Smooth muscle cell (in vitro differentiated cells): ENCODE results near the gene APBA3. TPM values are rescaled to one million over a fixed set of nuclear protein-coding genes. Genes with fewer than 3 reads are reported as not detected.

ENCODE experiments used
- DNase-seq: peaks from one replicate; lab custom pipeline; 2025; ENCODE audit not compliant: unreplicated experiment; lab: John Stamatoyannopoulos, UW
- H2AFZ ChIP-seq: fragments of 200-600 bp; sonication (generic); 2 replicates; pipeline ENCODE4 v1.6.0; 2016; ENCODE audit warnings: antibody characterized with exemption, low read depth, mild to moderate bottlenecking
- H3F3A ChIP-seq: fragments of 200-600 bp; sonication (generic); 2 replicates; pipeline ENCODE4 v1.6.0; 2017; ENCODE audit warnings: antibody characterized with exemption, low read depth
- H3K27ac ChIP-seq: fragments of 200-600 bp; sonication (generic); 2 replicates; pipeline ENCODE4 v1.5.1; 2016; ENCODE audit warnings: low read depth, mild to moderate bottlenecking
- H3K27me3 ChIP-seq: fragments of 200-600 bp; sonication (generic); 2 replicates; pipeline ENCODE4 v1.6.1; 2016; ENCODE audit warnings: low read depth, mild to moderate bottlenecking
- H3K36me3 ChIP-seq: fragments of 200-600 bp; sonication (generic); 2 replicates; pipeline ENCODE4 v1.5.1; 2016; ENCODE audit warnings: low read depth
- H3K4me1 ChIP-seq: fragments of 200-600 bp; sonication (generic); 2 replicates; pipeline ENCODE4 v1.5.1; 2016; ENCODE audit warnings: low read depth
- H3K4me2 ChIP-seq: fragments of 200-600 bp; sonication (generic); 2 replicates; pipeline ENCODE4 v1.6.0; 2016; ENCODE audit warnings: mild to moderate bottlenecking
- H3K4me3 ChIP-seq: fragments of 200-600 bp; sonication (generic); 2 replicates; pipeline ENCODE4 v1.5.1; 2016; ENCODE audit warnings: mild to moderate bottlenecking
- H3K79me2 ChIP-seq: fragments of 200-600 bp; sonication (generic); 2 replicates; pipeline ENCODE4 v1.6.0; 2016; ENCODE audit warnings: low read depth, mild to moderate bottlenecking
- H3K9ac ChIP-seq: fragments of 200-600 bp; sonication (generic); 2 replicates; pipeline ENCODE4 v1.6.0; 2016; ENCODE audit warnings: low read depth
- H3K9me3 ChIP-seq: fragments of 200-600 bp; sonication (generic); replicated peaks from 2 replicates; pipeline ENCODE4 v1.5.1; 2016; ENCODE audit warnings: low read depth
- H4K20me1 ChIP-seq: fragments of 200-600 bp; sonication (generic); 2 replicates; pipeline ENCODE4 v1.6.0; 2016; ENCODE audit warnings: low read depth
- CTCF ChIP-seq: fragments of 200-600 bp; sonication (generic); IDR thresholded peaks from 2 replicates; pipeline ENCODE4 v1.5.1; 2017; ENCODE audit warnings: borderline replicate concordance, mild to moderate bottlenecking, antibody characterized with exemption; ENCODE audit not compliant: insufficient read depth, poor library complexity, severe bottlenecking
- WGBS: methylation state at CpG from one replicate; pipeline ENCODE4 v1.1.7; 2016; ENCODE audit warnings: low lambda C conversion rate; 5-methylcytosine and 5-hydroxymethylcytosine counted together
- polyA plus RNA-seq: library from polyadenylated mRNA; unstranded; fragments of >200 nt; fragmentation: Nextera tagmentation; extraction: Ambion mirVana; gene quantifications from 2 replicates; pipeline ENCODE4 v1.2.1, GENCODE V29; 2016
- total RNA-seq: library from RNA; depleted of rRNA; stranded (reverse); fragments of >200 nt; gene quantifications from 2 replicates; pipeline ENCODE4 v1.2.3, GENCODE V29; 2014

Gene APBA3
- total and polyA plus RNA-seq, 2 experiments from 2014 or later = 16.1 to 27.9 TPM

- H3K9me3 ChIP-seq = no peaks in the 10 kb centered on the region
- H3K36me3 ChIP-seq = no peaks in the 10 kb centered on the region
- WGBS = 96% methylated on average over 8 of the region's 8 CpGs
- H3K4me1 ChIP-seq = no peaks in the 10 kb centered on the region
- no peaks in the 10 kb centered on the region for H3K27me3 ChIP-seq
- no peaks in the 10 kb centered on the region for H3K79me2 ChIP-seq
- H3K4me2 ChIP-seq = no peak overlapping the region
- H3K27ac ChIP-seq = no peak overlapping the region
- H3K9ac ChIP-seq = no peak overlapping the region
- no peaks in the 10 kb centered on the region for H3F3A ChIP-seq
- TF ChIP-seq CTCF = no peak
- no peak overlapping the region for H2AFZ ChIP-seq
- H4K20me1 ChIP-seq = no peaks in the 10 kb centered on the region
- no peak for DNase-seq
- no peak overlapping the region for H3K4me3 ChIP-seq
Measured at GRCh38 chr19:3748965-3749364, 12.5 kb downstream of the APBA3 start.

DNA sequence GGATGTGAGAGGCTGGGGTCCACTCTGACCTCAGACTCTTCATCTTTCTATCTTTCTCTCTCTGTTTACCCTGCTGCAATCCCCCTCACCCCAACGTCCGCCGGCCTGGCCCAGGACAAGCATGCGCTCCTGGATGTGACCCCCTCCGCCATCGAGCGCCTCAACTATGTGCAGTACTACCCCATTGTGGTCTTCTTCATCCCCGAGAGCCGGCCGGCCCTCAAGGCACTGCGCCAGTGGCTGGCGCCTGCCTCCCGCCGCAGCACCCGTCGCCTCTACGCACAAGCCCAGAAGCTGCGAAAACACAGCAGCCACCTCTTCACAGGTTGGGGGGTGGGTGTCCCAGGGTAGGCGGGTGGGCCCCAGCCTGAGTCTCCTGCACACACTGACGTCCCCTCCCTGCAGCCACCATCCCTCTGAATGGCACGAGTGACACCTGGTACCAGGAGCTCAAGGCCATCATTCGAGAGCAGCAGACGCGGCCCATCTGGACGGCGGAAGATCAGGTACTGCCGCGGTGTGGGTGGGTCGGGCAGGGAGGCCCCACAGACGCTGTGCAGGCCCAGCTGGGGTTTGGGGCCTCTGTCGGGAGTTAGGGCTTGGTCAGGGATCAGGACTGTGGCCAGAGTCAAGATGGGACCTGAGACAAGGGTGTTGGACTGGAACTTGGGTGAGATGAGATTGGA lies 15.0 kb downstream of the APBA3 start:
- 89% methylated on average over 25 of the region's 31 CpGs for WGBS
- no peaks in the 10 kb centered on the region for H3K27me3 ChIP-seq
- H3K9me3 ChIP-seq = no peaks in the 10 kb centered on the region
- no peak overlapping the region for H3K9ac ChIP-seq
- no peaks in the 10 kb centered on the region for H3K4me1 ChIP-seq
- H3K79me2 ChIP-seq = no peaks in the 10 kb centered on the region
- H3K4me2 ChIP-seq = no peak overlapping the region
- H2AFZ ChIP-seq = no peak overlapping the region
- no peak for DNase-seq
- TF ChIP-seq CTCF = no peak
- H3F3A ChIP-seq = no peaks in the 10 kb centered on the region
- no peaks in the 10 kb centered on the region for H3K36me3 ChIP-seq
- no peak overlapping the region for H3K27ac ChIP-seq
- no peak overlapping the region for H3K4me3 ChIP-seq
- H4K20me1 ChIP-seq = no peaks in the 10 kb centered on the region

- H3K79me2 ChIP-seq = no peaks in the 10 kb centered on the region
- DNase-seq = no peak
- no peaks in the 10 kb centered on the region for H3K27me3 ChIP-seq
- H3K27ac ChIP-seq = no peak overlapping the region
- WGBS = 82% methylated on average over 8 of the region's 8 CpGs
- no peaks in the 10 kb centered on the region for H3F3A ChIP-seq
- H3K36me3 ChIP-seq = no peaks in the 10 kb centered on the region
- no peak overlapping the region for H3K4me2 ChIP-seq
- TF ChIP-seq CTCF = no peak
- H3K4me3 ChIP-seq = no peak overlapping the region
- H3K9me3 ChIP-seq = no peaks in the 10 kb centered on the region
- H3K9ac ChIP-seq = no peak overlapping the region
- no peaks in the 10 kb centered on the region for H4K20me1 ChIP-seq
- no peaks in the 10 kb centered on the region for H3K4me1 ChIP-seq
- H2AFZ ChIP-seq = no peak overlapping the region
Measured at GRCh38 chr19:3745363-3746045, 16.0 kb downstream of the APBA3 start.
